GM21717 (cell line): ENCODE results near the gene RAB11FIP2.
"Not testable (repeated sequence)": the region's sequence is repeated elsewhere in the genome, so short reads cannot be mapped to it uniquely, and the experiment has no call there.

Source experiments
- ATAC-seq: cut with Tn5 transposase; IDR thresholded peaks from one replicate; pipeline ENCODE4 v1.9.1; 2021; ENCODE audit warnings: mild to moderate bottlenecking, moderate library complexity; ENCODE audit not compliant: unreplicated experiment

RAB11FIP2 gene, protein sequence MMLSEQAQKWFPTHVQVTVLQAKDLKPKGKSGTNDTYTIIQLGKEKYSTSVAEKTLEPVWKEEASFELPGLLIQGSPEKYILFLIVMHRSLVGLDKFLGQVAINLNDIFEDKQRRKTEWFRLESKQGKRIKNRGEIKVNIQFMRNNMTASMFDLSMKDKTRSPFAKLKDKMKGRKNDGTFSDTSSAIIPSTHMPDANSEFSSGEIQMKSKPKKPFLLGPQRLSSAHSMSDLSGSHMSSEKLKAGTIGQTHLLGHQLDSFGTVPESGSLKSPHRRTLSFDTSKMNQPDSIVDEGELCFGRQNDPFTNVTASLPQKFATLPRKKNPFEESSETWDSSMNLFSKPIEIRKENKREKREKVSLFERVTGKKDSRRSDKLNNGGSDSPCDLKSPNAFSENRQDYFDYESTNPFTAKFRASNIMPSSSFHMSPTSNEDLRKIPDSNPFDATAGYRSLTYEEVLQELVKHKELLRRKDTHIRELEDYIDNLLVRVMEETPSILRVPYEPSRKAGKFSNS

DNA sequence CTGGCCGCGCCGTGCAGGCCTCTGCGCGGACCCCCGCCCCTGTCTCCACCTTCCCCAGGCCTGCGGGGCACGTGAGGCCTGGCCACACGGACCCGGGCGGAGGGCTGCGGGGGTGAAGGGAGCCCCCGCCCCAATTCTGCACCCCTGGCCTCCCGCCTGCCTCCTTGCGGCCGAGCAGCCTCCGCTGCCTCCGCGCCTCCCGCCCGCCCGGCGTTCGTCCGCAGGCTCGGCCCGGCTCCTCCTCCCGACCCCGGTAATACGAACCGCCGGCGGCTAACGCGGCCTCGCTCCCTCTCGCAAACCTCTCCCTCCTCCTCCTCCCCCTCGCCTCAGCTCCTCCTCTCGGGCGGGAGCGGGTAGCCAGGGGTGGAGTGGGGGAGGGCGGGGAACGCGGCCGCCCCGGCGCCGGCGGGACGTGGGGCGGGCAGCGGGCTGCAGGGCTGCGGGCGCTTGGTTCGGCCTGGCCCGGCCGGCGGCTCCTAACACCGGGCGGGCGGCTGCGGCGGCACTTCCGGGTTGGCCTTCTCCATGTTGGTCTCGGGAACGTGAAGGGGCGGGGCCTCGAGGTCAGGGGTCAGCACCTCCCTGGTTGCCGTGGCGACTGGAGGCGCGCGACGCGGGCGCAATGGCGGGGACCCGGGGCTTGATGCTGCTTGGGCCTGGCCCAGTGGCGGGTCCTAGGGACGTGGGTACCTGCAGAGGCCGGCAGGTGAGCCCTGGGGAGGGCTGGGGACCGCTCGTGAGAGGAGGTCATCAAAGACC lies at the start of gene RAB11FIP2:
TSS of gene RAB11FIP2 (minus strand) at position 547 of the 762 bp plus-strand sequence. CDS start 778 bp downstream, outside the sequence.
- peak; percentile 97 for ATAC-seq

DNA sequence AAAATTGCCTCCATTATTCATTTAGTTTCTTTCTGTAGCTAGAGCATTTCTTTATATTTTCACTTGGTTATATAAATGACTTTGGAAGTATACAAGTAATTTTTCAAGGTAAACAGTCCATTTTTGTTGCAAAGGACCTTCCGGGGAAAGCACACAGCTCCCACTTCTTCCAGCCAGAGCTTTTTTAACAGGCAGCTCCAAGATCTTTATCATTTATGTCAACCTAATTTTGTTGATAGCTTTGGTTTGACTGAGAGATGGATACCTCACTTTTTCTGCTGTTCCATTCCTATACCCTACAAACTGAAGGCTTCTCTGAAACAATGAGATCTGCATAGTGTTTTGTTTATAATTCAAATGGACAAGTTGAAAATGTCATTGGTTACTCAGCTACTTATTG lies 49.3 kb upstream of the RAB11FIP2 start:
- ATAC-seq: no peak

DNA sequence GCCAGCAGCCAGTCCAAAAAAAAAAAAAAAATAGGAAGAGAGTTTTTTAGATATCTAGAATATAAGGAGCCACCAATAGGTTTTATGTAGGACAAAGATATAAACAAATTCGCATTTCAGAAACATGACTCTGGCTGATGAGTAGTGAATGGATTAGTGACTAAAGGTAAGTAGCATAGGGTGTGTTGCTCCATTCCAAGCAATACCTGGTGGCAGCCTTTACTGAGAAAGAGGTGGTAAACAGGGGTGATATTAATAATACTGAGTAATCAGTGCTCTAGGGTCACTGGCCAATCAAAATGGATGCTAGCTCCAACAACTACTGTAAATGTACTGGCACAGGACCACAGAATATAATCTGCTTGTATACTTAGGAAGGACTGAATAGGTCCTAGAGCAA lies 45.5 kb upstream of the RAB11FIP2 start:
- no peak for ATAC-seq

DNA sequence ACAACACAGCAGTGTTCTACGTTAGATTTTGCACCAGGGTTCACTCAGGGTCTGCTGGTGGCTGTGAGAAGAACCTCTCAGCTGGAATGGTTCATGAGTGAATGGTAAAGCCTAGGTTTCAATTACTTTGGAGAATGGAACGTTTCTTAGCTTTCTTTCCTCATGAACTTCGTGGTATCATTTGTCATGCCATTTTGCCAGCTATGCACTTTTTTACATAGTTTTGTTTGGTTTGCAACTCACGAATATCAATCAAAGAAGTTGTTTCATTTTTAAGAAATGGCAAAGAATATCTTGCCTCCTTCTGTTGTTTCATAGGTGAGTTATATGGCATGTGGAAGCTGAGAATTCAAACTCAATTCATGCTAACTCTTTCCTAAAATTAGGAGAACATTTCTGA lies 34.1 kb upstream of the RAB11FIP2 start:
- no peak for ATAC-seq

DNA sequence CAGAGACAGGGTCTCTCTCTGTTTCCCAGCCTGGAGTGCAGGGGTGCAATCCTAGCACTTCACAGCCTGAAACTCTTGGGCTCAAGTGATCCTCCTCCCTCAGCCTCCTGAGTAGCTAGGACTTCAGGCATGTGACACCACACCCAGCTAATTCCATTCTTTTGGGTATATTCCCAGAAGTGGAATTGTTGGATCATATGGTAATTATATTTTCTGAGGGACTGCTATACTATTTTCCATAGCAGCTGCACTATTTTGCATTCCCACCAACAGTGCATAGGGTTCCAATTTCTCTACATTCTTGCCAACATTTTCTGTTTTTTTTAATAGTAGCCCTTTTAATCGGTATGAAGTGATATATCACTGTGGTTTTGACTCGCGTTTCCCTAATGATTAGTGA lies 30.0 kb upstream of the RAB11FIP2 start:
- no peak for ATAC-seq

DNA sequence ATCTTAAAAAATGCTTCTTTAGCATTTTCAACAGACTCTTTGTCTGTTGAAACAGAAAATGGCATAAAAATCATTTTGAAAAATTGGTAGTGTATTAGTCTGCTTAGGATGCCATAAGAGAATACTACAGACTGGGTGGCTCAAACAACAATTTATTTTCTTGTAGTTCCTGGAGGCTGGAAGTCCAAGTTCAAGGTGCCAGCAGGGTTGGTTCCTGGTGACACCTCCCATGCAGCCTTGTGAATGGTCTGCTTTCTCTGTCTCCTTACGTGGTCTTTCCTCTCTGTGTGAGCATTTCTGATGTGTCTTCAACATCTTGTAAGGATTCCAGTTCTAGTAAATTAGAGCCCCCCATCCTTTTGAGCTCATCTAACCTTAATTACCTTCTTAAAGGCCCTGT lies 26.1 kb upstream of the RAB11FIP2 start:
- no peak for ATAC-seq

DNA sequence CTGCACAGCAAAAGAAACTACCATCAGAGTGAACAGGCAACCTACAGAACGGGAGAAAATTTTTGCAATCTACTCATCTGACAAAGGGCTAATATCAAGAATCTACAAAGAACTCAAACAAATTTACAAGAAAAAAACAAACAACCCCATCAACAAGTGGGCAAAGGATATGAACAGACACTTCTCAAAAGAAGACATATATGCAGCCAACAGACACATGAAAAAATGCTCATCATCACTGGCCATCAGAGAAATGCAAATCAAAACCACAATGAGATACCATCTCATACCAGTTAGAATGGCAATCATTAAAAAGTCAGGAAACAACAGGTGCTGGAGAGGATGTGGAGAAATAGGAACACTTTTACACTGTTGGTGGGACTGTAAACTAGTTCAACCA lies 20.6 kb upstream of the RAB11FIP2 start:
- ATAC-seq: not testable (repeated sequence)

DNA sequence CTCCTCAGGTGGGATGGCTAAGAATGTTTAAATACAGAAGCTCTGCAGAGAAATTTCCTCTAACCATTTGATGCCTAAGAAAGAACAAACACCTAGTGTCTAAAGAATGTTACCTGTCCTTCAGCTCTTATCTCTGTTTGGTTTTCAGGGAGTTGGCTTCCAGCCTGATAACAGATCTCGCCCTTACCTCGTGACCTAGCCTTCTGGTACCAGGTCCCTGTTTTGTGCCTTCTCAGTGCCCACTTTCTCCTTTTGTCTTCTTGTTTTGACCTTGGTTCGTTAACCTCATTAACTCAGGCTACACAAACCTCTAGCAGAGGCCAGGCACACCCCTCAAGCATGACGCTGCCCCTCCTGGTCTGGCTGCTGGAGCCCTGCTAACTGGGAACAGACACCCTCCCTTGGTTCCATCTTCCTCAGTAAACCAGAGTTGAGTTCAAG lies 16.1 kb upstream of the RAB11FIP2 start:
- ATAC-seq: no peak

DNA sequence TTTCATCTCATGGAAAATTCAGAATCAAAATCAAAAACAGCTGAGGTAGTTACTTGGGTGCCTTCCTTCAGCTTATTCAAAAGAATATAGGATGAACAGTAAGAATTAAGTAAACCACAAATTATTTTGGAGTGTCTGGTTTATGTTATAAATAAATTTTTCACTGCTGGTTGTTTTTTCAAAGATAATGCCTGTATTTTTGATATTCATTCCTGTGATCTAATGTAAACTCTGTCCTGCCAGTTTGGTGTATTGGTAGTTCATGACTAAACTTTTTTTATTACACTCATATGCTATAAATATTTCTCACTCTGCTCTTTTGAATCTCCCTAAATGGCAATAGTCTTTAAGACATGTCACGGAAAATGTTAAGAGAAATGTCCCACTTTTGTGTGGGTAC lies 11.6 kb upstream of the RAB11FIP2 start:
- ATAC-seq: no peak

DNA sequence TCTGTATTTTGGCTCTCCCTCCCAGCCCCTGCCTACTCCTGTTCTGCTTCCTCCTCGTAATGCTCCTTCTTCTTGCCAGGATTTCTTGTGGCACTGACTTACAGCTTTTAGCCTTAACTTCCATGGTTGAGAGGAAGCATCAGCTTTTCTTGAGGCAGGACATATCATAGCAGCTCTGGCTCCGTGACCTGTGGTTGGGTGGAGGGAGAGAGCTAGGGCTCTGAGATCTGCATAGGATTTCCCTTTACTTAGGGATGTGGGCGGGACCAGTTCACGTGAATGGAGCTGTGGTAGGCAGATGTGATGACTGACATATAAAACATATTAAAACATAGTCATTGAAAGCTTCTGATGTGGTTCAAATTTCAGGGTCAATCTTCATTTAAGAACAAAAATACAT lies 10.6 kb upstream of the RAB11FIP2 start:
- ATAC-seq: no peak

DNA sequence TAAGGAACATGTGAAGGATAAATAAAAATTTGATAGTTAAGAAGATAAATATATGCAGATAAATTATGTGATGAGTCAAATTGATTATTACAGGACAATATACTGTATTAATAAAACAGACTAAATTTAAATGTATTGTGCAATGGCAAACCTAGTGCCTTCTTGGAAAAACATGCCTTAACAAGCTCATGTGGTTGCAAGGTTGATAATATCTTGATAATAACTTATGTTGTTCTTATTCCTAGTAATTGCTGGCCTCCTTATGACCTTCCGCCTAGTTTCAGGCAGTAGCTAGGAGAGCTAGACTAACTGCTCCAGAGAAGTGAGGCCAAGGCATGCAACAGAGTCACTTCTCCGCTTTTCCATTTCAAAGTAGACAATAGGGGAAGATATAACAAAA lies 7.6 kb upstream of the RAB11FIP2 start:
- ATAC-seq: no peak

DNA sequence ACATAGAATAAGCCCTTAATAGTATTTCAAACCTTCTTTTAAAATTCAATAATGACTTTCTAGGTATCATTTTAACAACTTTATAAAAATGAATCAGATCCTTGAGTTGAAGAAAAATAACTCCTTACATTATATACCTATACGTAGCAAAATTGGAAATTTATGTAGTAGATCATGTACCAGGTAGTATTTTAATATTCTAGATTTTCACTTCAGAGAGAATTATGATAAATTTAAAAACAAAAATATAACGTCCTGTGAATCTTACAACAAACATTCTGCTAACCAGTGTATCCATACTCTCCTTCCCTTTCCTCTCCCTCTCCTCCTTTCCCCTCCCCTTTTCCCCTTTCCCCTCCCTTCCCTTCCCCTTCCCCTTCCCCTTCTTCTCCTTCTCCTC lies 6.1 kb upstream of the RAB11FIP2 start:
- no peak for ATAC-seq

DNA sequence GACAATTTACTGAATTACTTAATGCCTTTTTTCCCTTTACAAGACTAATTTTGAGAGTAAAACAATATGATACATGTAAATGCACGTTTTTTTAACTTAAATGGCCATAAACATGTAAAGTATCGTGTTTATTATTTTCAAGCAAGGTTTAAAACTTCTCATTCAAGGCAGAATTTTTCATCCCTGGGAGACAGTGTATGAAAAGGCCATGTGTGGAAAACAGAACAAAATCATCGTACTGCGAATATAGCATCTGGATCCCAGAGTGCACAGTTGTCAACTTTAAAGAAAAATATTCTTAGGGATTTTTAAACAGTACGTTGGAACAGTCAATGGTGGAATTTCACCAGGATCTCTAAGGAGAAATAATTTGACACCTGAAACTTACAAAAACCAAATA lies 1.1 kb upstream of the RAB11FIP2 start:
- no peak for ATAC-seq

DNA sequence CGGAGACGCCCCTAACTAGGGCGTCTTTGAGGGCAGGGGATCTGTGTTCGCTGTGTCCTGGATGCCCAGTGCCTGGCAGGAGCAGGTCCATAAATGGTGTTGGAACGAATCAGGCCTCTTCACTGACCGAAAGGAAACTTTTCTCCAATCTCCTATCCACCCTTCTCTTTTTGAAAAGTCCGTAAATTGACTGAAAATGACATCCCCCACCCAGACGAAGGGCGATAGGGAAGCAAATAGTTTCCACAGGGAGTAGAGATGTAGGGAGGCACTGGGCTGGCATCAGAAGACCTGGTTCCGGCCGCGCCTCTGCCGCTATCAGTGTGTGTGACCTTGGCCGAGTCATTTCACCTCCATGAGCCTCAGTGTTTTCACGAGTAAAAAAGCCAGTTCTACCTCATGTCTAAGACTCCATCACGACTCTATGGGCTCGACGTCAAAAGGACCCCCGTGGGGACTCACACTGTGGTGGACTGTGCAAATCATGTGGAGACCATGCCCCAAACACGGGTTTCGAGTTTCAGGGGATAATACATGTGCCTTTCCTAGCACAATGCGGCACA lies 497 bp upstream of the RAB11FIP2 start:
- peak; percentile 22 for ATAC-seq

DNA sequence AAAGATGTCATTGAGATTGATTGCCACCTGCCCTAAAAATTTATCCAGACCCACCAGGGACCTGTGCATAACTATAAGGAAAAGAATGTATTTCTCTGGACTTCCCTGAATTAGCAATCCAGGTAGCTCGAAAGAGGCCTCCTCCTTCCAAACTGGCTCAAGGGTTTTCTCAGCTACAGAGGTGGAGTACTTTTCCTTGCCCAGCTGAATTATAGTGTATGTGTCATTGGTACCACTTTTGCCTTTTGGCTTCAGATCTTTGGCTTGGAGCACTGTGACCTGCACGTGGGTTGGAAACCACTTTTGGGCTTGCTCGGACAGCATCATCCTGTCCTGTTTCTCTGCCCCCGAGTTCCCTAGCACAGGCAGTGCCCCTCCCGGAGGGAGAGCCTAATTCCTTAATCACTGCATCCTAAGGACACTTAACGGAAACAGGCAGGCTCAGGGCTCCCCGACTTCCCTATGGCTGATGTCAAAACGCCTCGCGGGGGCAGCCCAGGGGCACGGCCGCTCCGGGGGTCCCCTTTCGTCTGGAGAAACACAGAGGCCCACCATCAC lies 825 bp downstream of the RAB11FIP2 start:
- ATAC-seq: peak; percentile 29

DNA sequence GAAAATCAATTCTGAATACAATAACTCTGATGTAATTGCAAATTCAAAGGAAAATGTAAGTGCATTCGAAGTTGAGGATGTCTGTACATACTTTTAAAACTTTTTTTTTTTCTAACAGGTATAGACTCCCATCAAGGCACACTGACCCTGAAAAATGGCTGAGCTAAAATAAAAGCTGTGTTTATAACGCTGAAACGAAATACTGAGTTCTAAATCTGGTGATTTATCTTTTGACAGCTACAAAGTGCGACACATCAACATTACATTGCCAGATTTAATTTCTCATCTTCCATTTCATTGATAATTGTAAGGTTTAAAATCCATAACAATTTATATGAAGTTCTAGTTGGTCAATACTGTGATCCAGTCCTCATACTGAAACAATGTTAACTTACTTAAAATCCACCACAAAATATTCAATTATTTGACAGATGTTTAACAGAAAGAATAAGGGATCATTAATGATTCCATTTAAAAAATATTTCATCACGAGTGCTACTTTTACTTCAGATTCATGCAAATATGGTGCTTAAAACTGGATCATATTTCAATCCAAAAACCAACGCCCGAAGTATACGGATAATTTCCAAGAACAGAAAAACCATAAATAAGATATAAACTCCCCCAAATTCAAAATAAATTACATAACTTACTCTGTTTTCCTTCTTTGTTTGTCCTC lies 1.4 kb downstream of the RAB11FIP2 start:
- no peak for ATAC-seq

DNA sequence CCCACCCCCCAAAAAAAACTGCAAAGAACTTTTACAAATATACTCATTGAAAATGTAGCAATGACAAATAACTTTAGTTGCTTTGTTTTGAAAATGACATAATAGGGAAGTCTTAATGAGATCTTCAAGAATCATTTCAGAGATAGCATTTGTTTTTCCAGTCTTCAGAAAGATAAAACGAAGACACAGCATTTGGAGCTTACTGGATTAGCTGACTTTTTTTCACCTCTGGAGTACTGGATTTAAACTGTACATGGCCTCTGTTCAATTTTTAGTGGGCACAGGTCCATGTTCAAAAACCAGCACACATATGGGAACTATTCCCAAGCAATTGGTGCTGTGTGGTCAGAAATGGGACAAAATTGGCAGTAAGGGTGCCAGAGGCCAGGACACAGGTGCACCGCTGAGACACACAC lies 3.9 kb downstream of the RAB11FIP2 start:
- ATAC-seq: no peak

DNA sequence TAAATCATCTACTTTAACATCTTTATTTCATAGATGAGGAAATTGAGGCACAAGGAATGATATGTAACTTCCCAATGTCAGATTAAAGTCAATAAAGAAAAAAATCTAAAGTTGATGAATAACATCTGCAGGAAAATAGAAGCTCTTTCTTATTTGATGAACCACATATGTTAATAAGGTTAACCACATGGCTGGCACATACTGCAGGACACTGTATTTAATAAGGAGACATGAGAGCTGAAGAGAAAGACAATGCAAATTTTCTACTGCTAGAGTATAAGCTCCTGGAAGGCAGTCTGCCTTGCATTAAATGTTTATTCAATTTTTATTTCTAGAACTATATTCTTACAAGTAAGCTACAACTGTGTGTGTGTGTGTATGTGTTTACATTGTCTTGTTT lies 4.4 kb downstream of the RAB11FIP2 start:
- no peak for ATAC-seq

DNA sequence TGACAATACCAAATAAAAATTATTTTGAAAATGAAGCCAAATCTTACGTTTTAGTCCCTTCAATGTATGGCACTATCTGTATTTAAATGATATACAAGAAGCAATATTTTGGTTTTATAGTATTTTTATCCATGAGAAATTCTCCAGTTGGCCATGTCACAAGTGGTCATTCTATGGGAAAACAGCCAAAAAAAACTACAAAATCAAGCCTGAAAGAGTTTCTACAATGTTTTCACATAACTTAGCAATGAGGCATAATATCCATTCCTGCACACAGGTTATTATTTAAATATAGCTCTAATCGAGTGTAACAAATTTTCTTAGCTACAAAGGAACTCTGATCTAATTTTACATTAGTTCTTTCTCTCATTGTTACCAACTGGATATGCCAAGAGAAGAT lies 5.4 kb downstream of the RAB11FIP2 start:
- no peak for ATAC-seq

DNA sequence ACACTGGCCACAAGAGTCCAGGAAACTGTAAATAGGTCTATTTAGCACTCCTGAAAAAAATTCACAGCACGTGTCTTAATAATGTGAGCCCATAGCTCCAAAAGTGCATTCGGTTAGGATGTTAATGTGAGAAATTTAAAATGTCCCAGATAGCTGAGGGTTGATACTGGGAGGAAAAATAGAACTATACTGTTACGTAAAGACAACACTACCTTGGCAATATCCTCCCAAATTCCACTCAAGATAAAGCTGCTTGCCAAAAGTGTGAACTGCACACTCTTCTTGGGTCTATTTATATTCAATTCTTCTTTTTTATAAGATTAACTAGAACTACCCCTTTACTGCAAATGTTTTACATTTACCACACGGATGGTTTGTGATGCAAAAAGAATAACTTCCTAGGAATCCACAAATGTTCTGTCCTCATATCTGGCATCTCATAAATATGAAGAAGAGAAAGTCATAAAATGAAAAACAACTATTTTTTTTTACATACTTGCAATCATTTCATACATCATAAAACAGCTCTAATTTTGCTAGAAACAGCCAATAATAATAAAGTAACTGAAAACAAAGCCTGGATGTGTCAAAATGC lies 10.4 kb downstream of the RAB11FIP2 start:
- no peak for ATAC-seq
